GM23338 (cell line): ENCODE results near the gene PDE3A. TPM values are rescaled to one million over a fixed set of nuclear protein-coding genes. Genes with fewer than 3 reads are reported as not detected.

Experiments
- ATAC-seq: fragments of 200-7000 bp; cut with Tn5 transposase; 3 replicates; pipeline ENCODE4 v1.9.1; 2020
- DNase-seq: peaks from one replicate; pipeline ENCODE4 v3.0.0-alpha.2; 2015; ENCODE audit warnings: low spot score
- H2AFZ ChIP-seq: fragments of 200-600 bp; sonication (generic); 2 replicates; pipeline ENCODE4 v1.8.0; 2016; ENCODE audit warnings: antibody characterized with exemption, mild to moderate bottlenecking, moderate library complexity
- H3F3A ChIP-seq: fragments of 200-600 bp; sonication (generic); replicated peaks from 2 replicates; pipeline ENCODE4 v1.8.0; 2017; ENCODE audit warnings: antibody characterized with exemption, mixed run types, low read depth
- H3K27ac ChIP-seq: fragments of 200-600 bp; sonication (generic); 2 replicates; pipeline ENCODE4 v1.6.1; 2016; ENCODE audit warnings: low read depth
- H3K27me3 ChIP-seq: fragments of 200-600 bp; sonication (generic); 2 replicates; pipeline ENCODE4 v1.8.0; 2016; ENCODE audit warnings: mild to moderate bottlenecking, mixed run types, moderate library complexity; ENCODE audit not compliant: insufficient read depth
- H3K36me3 ChIP-seq: fragments of 200-600 bp; sonication (generic); 2 replicates; pipeline ENCODE4 v1.8.0; 2016; ENCODE audit warnings: mild to moderate bottlenecking; ENCODE audit not compliant: insufficient read depth
- H3K4me1 ChIP-seq: fragments of 200-600 bp; sonication (generic); 2 replicates; pipeline ENCODE4 v1.8.0; 2016; ENCODE audit warnings: mild to moderate bottlenecking, moderate library complexity; ENCODE audit not compliant: insufficient read depth
- H3K4me2 ChIP-seq: fragments of 200-600 bp; sonication (generic); 2 replicates; pipeline ENCODE4 v1.7.1; 2017; ENCODE audit warnings: mixed run types
- H3K4me3 ChIP-seq: fragments of 200-600 bp; sonication (generic); 2 replicates; pipeline ENCODE4 v1.6.1; 2016; ENCODE audit warnings: mixed run types
- H3K79me2 ChIP-seq: fragments of 200-600 bp; sonication (generic); replicated peaks from 2 replicates; pipeline ENCODE4 v1.8.0; 2017; ENCODE audit warnings: mild to moderate bottlenecking; ENCODE audit not compliant: insufficient read depth
- H3K9me2 ChIP-seq: fragments of 200-600 bp; sonication (generic); 2 replicates; pipeline ENCODE4 v1.8.0; 2017; ENCODE audit not compliant: insufficient read depth
- H4K20me1 ChIP-seq: fragments of 200-600 bp; sonication (generic); replicated peaks from 2 replicates; pipeline ENCODE4 v1.8.0; 2017; ENCODE audit warnings: mild to moderate bottlenecking; ENCODE audit not compliant: insufficient read depth
- H3K27ac Mint-ChIP-seq: 2 replicates; pipeline ENCODE4 v1.8.0; 2020; ENCODE audit warnings: inconsistent platforms, mild to moderate bottlenecking, moderate library complexity, mixed read lengths
- H3K27me3 Mint-ChIP-seq: 3 replicates; pipeline ENCODE4 v1.8.0; 2022; ENCODE audit warnings: low read depth, mild to moderate bottlenecking, moderate library complexity, mixed read lengths, inconsistent platforms; ENCODE audit not compliant: insufficient read depth, poor library complexity
- H3K36me3 Mint-ChIP-seq: 3 replicates; pipeline ENCODE4 v1.8.0; 2021; ENCODE audit warnings: low read depth, mild to moderate bottlenecking, inconsistent platforms, moderate library complexity, mixed read lengths
- H3K4me1 Mint-ChIP-seq: 3 replicates; pipeline ENCODE4 v1.8.0; 2020; ENCODE audit warnings: mild to moderate bottlenecking, inconsistent platforms, mixed read lengths
- H3K4me3 Mint-ChIP-seq: 3 replicates; pipeline ENCODE4 v1.8.0; 2021; ENCODE audit warnings: moderate library complexity, mild to moderate bottlenecking, inconsistent platforms, mixed read lengths
- H3K9me3 Mint-ChIP-seq: 3 replicates; pipeline ENCODE4 v1.8.0; 2020; ENCODE audit warnings: moderate library complexity, mild to moderate bottlenecking, inconsistent platforms, mixed read lengths
- CTCF ChIP-seq, 2 experiments: fragments of 200-600 bp in 1 of 2; sonication (generic) in 1 of 2; conservative IDR thresholded peaks; 2 replicates each; pipeline versions ENCODE4 v1.5.1 to v1.6.1; 2016 to 2017; ENCODE audit warnings: antibody characterized with exemption in 2 of 2, low read depth in 2 of 2, mild to moderate bottlenecking in 2 of 2, moderate library complexity in 1 of 2
- EZH2 ChIP-seq: fragments of 200-600 bp; sonication (generic); IDR thresholded peaks from one replicate; pipeline ENCODE4 v1.8.0; 2017; ENCODE audit warnings: antibody characterized with exemption, mild to moderate bottlenecking, low read depth; ENCODE audit not compliant: unreplicated experiment
- EZH2phosphoT487 ChIP-seq: fragments of 200-600 bp; sonication (generic); IDR thresholded peaks from one replicate; pipeline ENCODE4 v1.8.1; 2018; ENCODE audit warnings: antibody characterized with exemption; ENCODE audit not compliant: unreplicated experiment
- POLR2AphosphoS5 ChIP-seq: IDR thresholded peaks from 2 replicates; pipeline ENCODE4 v1.6.1; 2016; ENCODE audit warnings: antibody characterized with exemption, low read depth
- REST ChIP-seq: IDR thresholded peaks from one replicate; pipeline ENCODE4 v1.6.1; 2018; ENCODE audit warnings: antibody characterized with exemption; ENCODE audit not compliant: unreplicated experiment
- STAT1 ChIP-seq: IDR thresholded peaks from one replicate; pipeline ENCODE4 v1.6.1; 2016; ENCODE audit warnings: antibody characterized with exemption; ENCODE audit not compliant: unreplicated experiment
- ZNF114 ChIP-seq: fragments of 250-450 bp; sonication (Bioruptor Pico); IDR thresholded peaks from 2 replicates; pipeline ENCODE4 v1.5.0; 2020; ENCODE audit warnings: mild to moderate bottlenecking, moderate library complexity
- ZNF331 ChIP-seq: fragments of 250-450 bp; sonication (Bioruptor Pico); IDR thresholded peaks from 2 replicates; pipeline ENCODE4 v1.5.0; 2020; ENCODE audit warnings: low read depth, mild to moderate bottlenecking, moderate library complexity
- polyA plus RNA-seq: library from polyadenylated mRNA; unstranded; fragments of >200 nt; fragmentation: Nextera tagmentation; extraction: Ambion mirVana; gene quantifications from 2 replicates; pipeline ENCODE4 v1.2.1, GENCODE V29; 2016
- total RNA-seq: library from RNA; depleted of rRNA; stranded (reverse); fragments of >200 nt; shearing (Covaris generic); gene quantifications from 2 replicates; pipeline ENCODE4 v1.2.3, GENCODE V29; 2014
- TF ChIP-seq, protein P1 (sequence below): IDR thresholded peaks from 2 replicates; pipeline ENCODE4 v1.6.1; 2016; ENCODE audit warnings: antibody characterized with exemption

Gene PDE3A
- total and polyA plus RNA-seq, 2 experiments from 2014 or later: 2.7 to 9.2 TPM

- Histone ChIP-seq H2AFZ (no peak overlapping the region), H4K20me1 (no peaks in the 10 kb centered on the region), H3K79me2 (no peaks in the 10 kb centered on the region), H3K27me3 (no peaks in the 10 kb centered on the region), H3K4me3 (no peak overlapping the region), H3K27ac (no peak overlapping the region), H3K9me2 (no peaks in the 10 kb centered on the region), H3K4me1 (no peaks in the 10 kb centered on the region), H3K36me3 (no peaks in the 10 kb centered on the region), H3K4me2 (no peak overlapping the region), H3F3A (no peaks in the 10 kb centered on the region)
- TF ChIP-seq EZH2 (no peak), STAT1 (no peak), EZH2phosphoT487 (no peak), ZNF331 (no peak), REST (no peak), POLR2AphosphoS5 (no peak), CTCF (conservative IDR thresholded peaks at IDR 0.05; ENCODE audit: low read depth in 2 of 2) (no peak)
- TF ChIP-seq, protein P1, sequence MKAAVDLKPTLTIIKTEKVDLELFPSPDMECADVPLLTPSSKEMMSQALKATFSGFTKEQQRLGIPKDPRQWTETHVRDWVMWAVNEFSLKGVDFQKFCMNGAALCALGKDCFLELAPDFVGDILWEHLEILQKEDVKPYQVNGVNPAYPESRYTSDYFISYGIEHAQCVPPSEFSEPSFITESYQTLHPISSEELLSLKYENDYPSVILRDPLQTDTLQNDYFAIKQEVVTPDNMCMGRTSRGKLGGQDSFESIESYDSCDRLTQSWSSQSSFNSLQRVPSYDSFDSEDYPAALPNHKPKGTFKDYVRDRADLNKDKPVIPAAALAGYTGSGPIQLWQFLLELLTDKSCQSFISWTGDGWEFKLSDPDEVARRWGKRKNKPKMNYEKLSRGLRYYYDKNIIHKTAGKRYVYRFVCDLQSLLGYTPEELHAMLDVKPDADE: no peak
- Mint-ChIP-seq H3K36me3 (no peaks in the 10 kb centered on the region), H3K9me3 (no peaks in the 10 kb centered on the region), H3K4me1 (no peaks in the 10 kb centered on the region), H3K4me3 (no peak overlapping the region), H3K27me3 (no peaks in the 10 kb centered on the region), H3K27ac (no peak overlapping the region)
- DNase-seq (no peak), ATAC-seq (no peak)
Measured at GRCh38 chr12:20576528-20576927, 208.2 kb downstream of the PDE3A start.

DNA sequence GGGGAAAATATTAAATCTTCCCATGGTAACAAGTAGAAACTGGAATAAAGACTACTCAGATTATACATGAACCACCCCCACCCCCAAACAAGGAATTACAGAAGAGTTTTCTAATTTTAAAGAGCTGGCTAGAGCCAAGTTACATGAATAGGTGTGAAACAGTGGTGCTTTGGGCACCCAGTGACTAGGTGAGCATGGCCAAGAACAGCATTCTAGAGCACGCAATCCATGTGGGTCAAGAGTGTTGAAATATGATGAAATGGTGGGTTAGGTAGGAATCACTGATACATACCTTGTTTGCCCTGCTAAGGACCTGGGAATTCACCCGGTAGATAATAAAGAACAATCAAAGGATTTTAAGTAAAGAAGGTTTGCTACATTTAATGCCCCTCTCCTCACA lies 208.7 kb downstream of the PDE3A start:
- H3K36me3 Mint-ChIP-seq: no peaks in the 10 kb centered on the region
- no peak overlapping the region for H3K27ac Mint-ChIP-seq

More for the DNA sequence above, 208.7 kb downstream of the PDE3A start:
- DNase-seq (no peak), ATAC-seq (no peak)
- no peaks in the 10 kb centered on the region for H3F3A ChIP-seq
- H3K27me3 Mint-ChIP-seq: no peaks in the 10 kb centered on the region
- no peaks in the 10 kb centered on the region for H3K27me3 ChIP-seq
- H3K79me2 ChIP-seq: no peaks in the 10 kb centered on the region
- H3K36me3 ChIP-seq: no peaks in the 10 kb centered on the region
- TF ChIP-seq ZNF114 (CRISPR knock-in tag) (no peak), STAT1 (no peak), POLR2AphosphoS5 (no peak)
- H3K4me3 Mint-ChIP-seq: no peak overlapping the region
- H3K27ac ChIP-seq: no peak overlapping the region
- no peak overlapping the region for H3K4me3 ChIP-seq
- no peaks in the 10 kb centered on the region for H3K9me2 ChIP-seq
- no peak overlapping the region for H3K4me2 ChIP-seq
- H4K20me1 ChIP-seq: no peaks in the 10 kb centered on the region
- H3K9me3 Mint-ChIP-seq: no peaks in the 10 kb centered on the region
- no peak overlapping the region for H2AFZ ChIP-seq
- H3K4me1 Mint-ChIP-seq: no peaks in the 10 kb centered on the region
- H3K4me1 ChIP-seq: no peaks in the 10 kb centered on the region
